IMR-90 (cell line): ENCODE measurements around the gene LINC01488. TPM values are rescaled to one million over a fixed set of nuclear protein-coding genes. Genes with fewer than 3 reads are reported as not detected.

ENCODE experiments used
- ATAC-seq: fragments of 200-7000 bp; cut with Tn5 transposase; 2 replicates; pipeline ENCODE4 v1.9.1; 2020; ENCODE audit warnings: low read depth, mild to moderate bottlenecking, moderate library complexity
- BruUV-seq: library from RNA; stranded (reverse); fragments of 400-500 nt; replicated peaks from 2 replicates; lab custom pipeline; 2021; lab: Mats Ljungman, UMichigan
- CTCF ChIA-PET: fragments of 300-600 bp; formaldehyde crosslinking; extraction: SDS; loops from one replicate; lab custom pipeline; 2021; ENCODE audit warnings: antibody characterized with exemption; lab: Yijun Ruan, JAX
- POLR2A ChIA-PET: fragments of 300-600 bp; sonication (Branson Sonifier 250); formaldehyde crosslinking; loops from one replicate; lab custom pipeline; 2022; ENCODE audit warnings: antibody characterized with exemption; ENCODE audit not compliant: unreplicated experiment; lab: Charles Lee
- DNase-seq: peaks from one replicate; pipeline ENCODE4 v3.0.0; 2013
- H2AFZ ChIP-seq: replicated peaks from 2 replicates; pipeline ENCODE3; 2013; ENCODE audit warnings: low read length, mild to moderate bottlenecking; ENCODE audit not compliant: poor library complexity
- H2AK5ac ChIP-seq: 2 replicates; pipeline ENCODE4 v1.6.1; 2013; ENCODE audit warnings: low read depth, low read length, inconsistent platforms
- H2AK9ac ChIP-seq: replicated peaks from 2 replicates; pipeline ENCODE3; 2013; ENCODE audit warnings: mild to moderate bottlenecking, low read depth, low read length, moderate library complexity; ENCODE audit not compliant: poor library complexity
- H2BK120ac ChIP-seq: 2 replicates; pipeline ENCODE4 v1.6.1; 2013; ENCODE audit warnings: low read depth, low read length, inconsistent platforms
- H2BK15ac ChIP-seq: 3 replicates; pipeline ENCODE4 v1.6.1; 2013; ENCODE audit warnings: low read depth, low read length, inconsistent platforms
- H2BK20ac ChIP-seq: 2 replicates; pipeline ENCODE4 v1.6.1; 2013; ENCODE audit warnings: low read depth, mild to moderate bottlenecking, inconsistent platforms, low read length, moderate library complexity
- H2BK5ac ChIP-seq: 2 replicates; pipeline ENCODE4 v1.6.1; 2013; ENCODE audit warnings: mild to moderate bottlenecking, low read depth, low read length, inconsistent platforms; ENCODE audit not compliant: poor library complexity, severe bottlenecking
- H3K14ac ChIP-seq: replicated peaks from 2 replicates; pipeline ENCODE4 v1.6.1; 2013; ENCODE audit warnings: low read depth, low read length, inconsistent platforms
- H3K18ac ChIP-seq: 2 replicates; pipeline ENCODE4 v1.6.1; 2013; ENCODE audit warnings: low read depth, low read length, control low read depth
- H3K23ac ChIP-seq: 2 replicates; pipeline ENCODE4 v1.6.1; 2013; ENCODE audit warnings: low read depth, low read length, inconsistent platforms
- H3K27ac ChIP-seq: 2 replicates; pipeline ENCODE4 v1.5.1; 2013; ENCODE audit warnings: mild to moderate bottlenecking, control low read depth, low read length; ENCODE audit not compliant: insufficient read depth
- H3K27me3 ChIP-seq: 2 replicates; pipeline ENCODE4 v1.6.1; 2013; ENCODE audit warnings: low read length; ENCODE audit not compliant: control insufficient read depth, insufficient read depth
- H3K36me3 ChIP-seq: 2 replicates; pipeline ENCODE4 v1.6.1; 2013; ENCODE audit warnings: low read length, mixed read lengths; ENCODE audit not compliant: control insufficient read depth, insufficient read depth
- H3K4ac ChIP-seq: 2 replicates; pipeline ENCODE4 v1.6.1; 2013; ENCODE audit warnings: low read depth, low read length, inconsistent platforms
- H3K4me1 ChIP-seq: 2 replicates; pipeline ENCODE4 v1.6.1; 2013; ENCODE audit warnings: low read length, mixed read lengths; ENCODE audit not compliant: control insufficient read depth, insufficient read depth
- H3K4me2 ChIP-seq: 2 replicates; pipeline ENCODE4 v1.6.1; 2013; ENCODE audit warnings: low read depth, mild to moderate bottlenecking, control low read depth, low read length, moderate library complexity
- H3K4me3 ChIP-seq: 2 replicates; pipeline ENCODE4 v1.5.1; 2013; ENCODE audit warnings: low read depth, mild to moderate bottlenecking, control low read depth, low read length, moderate library complexity; ENCODE audit not compliant: insufficient read depth
- H3K56ac ChIP-seq: 2 replicates; pipeline ENCODE4 v1.6.1; 2013; ENCODE audit warnings: low read length, inconsistent platforms; ENCODE audit not compliant: insufficient read depth; ENCODE audit errors: extremely low read depth
- H3K79me1 ChIP-seq, 2 experiments: 2 replicates each; pipeline ENCODE4 v1.6.1; 2013; ENCODE audit warnings: low read length in 2 of 2, inconsistent platforms in 1 of 2, low read depth in 1 of 2
- H3K9ac ChIP-seq: 2 replicates; pipeline ENCODE4 v1.6.1; 2013; ENCODE audit warnings: low read depth, low read length, control low read depth
- H3K9me1 ChIP-seq: 2 replicates; pipeline ENCODE4 v1.6.1; 2013; ENCODE audit warnings: low read length, inconsistent platforms; ENCODE audit not compliant: insufficient read depth
- H3K9me3 ChIP-seq: 2 replicates; pipeline ENCODE4 v1.6.1; 2013; ENCODE audit warnings: low read length; ENCODE audit not compliant: control insufficient read depth, insufficient read depth
- H4K20me1 ChIP-seq: 2 replicates; pipeline ENCODE4 v1.6.1; 2013; ENCODE audit warnings: low read length, inconsistent platforms; ENCODE audit not compliant: insufficient read depth
- H4K5ac ChIP-seq: 2 replicates; pipeline ENCODE4 v1.6.1; 2013; ENCODE audit warnings: mild to moderate bottlenecking, low read depth, low read length, control low read depth
- H4K8ac ChIP-seq, 2 experiments: 2 replicates each; pipeline ENCODE4 v1.6.1; 2013; ENCODE audit warnings: low read depth in 2 of 2, low read length in 2 of 2, control low read depth in 1 of 2, inconsistent platforms in 1 of 2
- H4K91ac ChIP-seq: 2 replicates; pipeline ENCODE4 v1.6.1; 2013; ENCODE audit warnings: low read depth, low read length, inconsistent platforms; ENCODE audit not compliant: insufficient read depth
- BHLHE40 ChIP-seq: fragments of 150-350 bp; IDR thresholded peaks from 2 replicates; pipeline ENCODE4 v1.6.1; 2016; ENCODE audit warnings: mild to moderate bottlenecking, low read depth, low read length
- MAZ ChIP-seq: IDR thresholded peaks from 2 replicates; pipeline ENCODE4 v1.6.1; 2012; ENCODE audit warnings: low read depth, mild to moderate bottlenecking, low read length, improper control_type of control experiment, moderate library complexity, borderline replicate concordance
- RFX5 ChIP-seq: IDR thresholded peaks from 2 replicates; pipeline ENCODE4 v1.8.0; 2012; ENCODE audit warnings: low read depth, mild to moderate bottlenecking, low read length, moderate library complexity
- SMC3 ChIP-seq: fragments of 150-350 bp; IDR thresholded peaks from 2 replicates; pipeline ENCODE4 v1.6.1; 2016; ENCODE audit warnings: low read depth, mild to moderate bottlenecking, antibody characterized with exemption, low read length, moderate library complexity
- WGBS, 2 experiments: methylation state at CpG; one replicate each; pipeline versions ENCODE4 v1.1.5 to v1.1.7; 2013; ENCODE audit warnings: missing lambda C conversion rate in 2 of 2; ENCODE audit not compliant: insufficient read length in 1 of 2; ENCODE audit errors: extremely low coverage in 2 of 2; 5-methylcytosine and 5-hydroxymethylcytosine counted together
- dilution Hi-C: fragments of 300-500 bp; cut with HindIII; formaldehyde crosslinking; loops from one replicate; pipeline ENCODE4 v1.14.3; 2018; ENCODE audit warnings: low sequenced_read_pairs; ENCODE audit not compliant: unreplicated experiment
- in situ Hi-C: fragments of 300-500 bp; cut with MboI; formaldehyde crosslinking; loops from 3 replicates; pipeline ENCODE4 v1.14.3; 2019; ENCODE audit warnings: low sequenced_read_pairs, inconsistent platforms, mixed read lengths
- intact Hi-C: fragments of 100-400 bp; cut with micrococcal nuclease; formaldehyde crosslinking; loops from 2 replicates; pipeline ENCODE4 v1.10.0; 2022
- polyA plus RNA-seq, 3 experiments: library from polyadenylated mRNA; depleted of rRNA; stranded (reverse); fragments of >200 nt; gene quantifications; 2 replicates each; pipeline ENCODE4 v1.2.3, GENCODE V29; 2012; ENCODE audit warnings: low replicate concordance in 1 of 3
- total RNA-seq: library from RNA; depleted of rRNA; stranded (reverse); fragments of >200 nt; gene quantifications from 2 replicates; pipeline ENCODE4 v1.2.3, GENCODE V29; 2012

Gene LINC01488
- total and polyA plus RNA-seq, 2 of the 4 experiments (the other 2 are of a cell fraction): not detected

DNA sequence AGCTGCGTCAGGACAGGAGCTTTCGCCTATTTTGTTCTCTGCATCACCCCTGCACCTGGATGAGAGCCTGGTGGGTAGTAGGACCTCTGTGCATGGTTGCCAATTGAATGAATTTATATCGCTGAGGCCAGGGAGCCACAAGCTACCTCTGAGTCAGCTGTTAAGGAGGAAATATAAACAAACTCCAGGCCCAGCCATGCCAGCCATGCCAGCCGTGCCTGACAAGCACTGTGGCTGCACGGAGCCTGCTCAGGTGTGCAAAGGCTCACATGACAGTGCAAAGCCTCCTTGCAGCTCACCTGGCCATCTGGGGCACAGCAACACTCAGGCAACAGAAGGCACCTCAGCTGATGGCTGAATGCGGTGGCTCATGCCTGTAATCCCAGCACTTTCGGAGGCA, 33.7 kb upstream of the LINC01488 start:
- Histone ChIP-seq H3K27me3 (no peaks in the 10 kb centered on the region), H2BK20ac (no peak overlapping the region), H3K27ac (no peak overlapping the region), H2AK5ac (peak overlapping the region; percentile 68; the same call in 1 of the 2 replicates), H3K18ac (no peak overlapping the region), H3K4ac (no peak overlapping the region), H4K8ac (no peak overlapping the region), H2BK15ac (no peak overlapping the region; the same call in 2 of the 3 replicates), H3K56ac (no peak overlapping the region), H3K14ac (no peak overlapping the region), H3K9me3 (no peaks in the 10 kb centered on the region), H3K4me2 (no peak overlapping the region), H4K5ac (no peak overlapping the region), H3K36me3 (no peaks in the 10 kb centered on the region), H2BK120ac (peak overlapping the region; percentile 5; the same call in 1 of the 2 replicates), H2BK5ac (no peak overlapping the region), H3K79me1 (peaks cover 0 to 4% of the 10 kb centered on the region in 2 experiments; a peak in 1 of 4 replicates), H3K4me3 (no peak overlapping the region), H3K4me1 (peaks cover 22% of the 10 kb centered on the region), H4K20me1 (no peaks in the 10 kb centered on the region), H3K9ac (no peak overlapping the region), H2AK9ac (peak overlapping the region; percentile 17), H4K91ac (no peak overlapping the region), H3K23ac (no peak overlapping the region), H3K9me1 (peaks cover 13% of the 10 kb centered on the region), H2AFZ (peak overlapping the region; percentile 66)
- in situ Hi-C loops: loop anchor here (10.0 kb wide), 1 partner anchor 187 kb away; no protein-coding TSS in a partner anchor
- intact Hi-C loops: no loop called here
- no peak for ATAC-seq
- dilution Hi-C loops: no loop called here
- WGBS, 2 experiments: 57% methylated on average over 3 of the region's 7 CpGs; no CpG with 5 or more reads in 1 of the 2 experiments
- TF ChIP-seq SMC3: no peak
- no peak for TF ChIP-seq RFX5
- TF ChIP-seq MAZ: no peak
- TF ChIP-seq BHLHE40: no peak
- DNase-seq: no peak
- ChIA-PET CTCF (interaction anchor here (0.6 kb wide), 1 partner anchor 165 kb away, joined by 3 read pairs; no protein-coding TSS in a partner anchor), POLR2A (no interaction called here)
- BruUV-seq: no TSS peak
